NCI-H146 treated with DMSO at 0.1 percent for 48 hours (cell line): ENCODE data around the gene GRK5.

Source experiments
- DNase-seq: peaks from one replicate; lab custom pipeline; 2025; ENCODE audit not compliant: unreplicated experiment; lab: John Stamatoyannopoulos, UW

Gene GRK5

GRCh38 chr10:119415536-119416503 lies 208.4 kb downstream of the GRK5 start:
- no peak for DNase-seq

GRCh38 chr10:119416855-119417254 lies 209.5 kb downstream of the GRK5 start:
- DNase-seq: peak; percentile 9

GRCh38 chr10:119417852-119418251 lies 210.5 kb downstream of the GRK5 start:
- DNase-seq: no peak

DNA sequence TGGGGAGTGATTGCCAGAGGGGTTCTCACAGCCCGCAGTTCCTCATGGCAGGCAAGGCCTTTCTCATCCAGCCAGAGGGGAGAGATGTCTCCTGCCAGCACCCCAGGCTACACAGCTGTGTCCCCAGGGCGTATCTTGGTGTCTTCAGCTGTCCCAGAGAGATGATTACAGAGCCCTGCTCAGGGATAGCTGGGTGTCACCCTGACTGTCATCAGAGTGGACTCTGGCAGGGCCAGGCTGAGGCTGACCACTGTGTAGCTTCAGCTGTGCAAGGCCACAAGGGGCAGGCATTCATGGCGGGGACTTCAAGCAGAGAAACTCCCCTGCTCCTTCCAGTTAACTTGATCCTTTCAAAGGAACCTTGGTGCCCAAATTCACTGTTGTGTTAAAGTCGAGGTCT lies 211.0 kb downstream of the GRK5 start:
- DNase-seq: no peak

GRCh38 chr10:119419931-119420330 lies 212.6 kb downstream of the GRK5 start:
- no peak for DNase-seq

DNA sequence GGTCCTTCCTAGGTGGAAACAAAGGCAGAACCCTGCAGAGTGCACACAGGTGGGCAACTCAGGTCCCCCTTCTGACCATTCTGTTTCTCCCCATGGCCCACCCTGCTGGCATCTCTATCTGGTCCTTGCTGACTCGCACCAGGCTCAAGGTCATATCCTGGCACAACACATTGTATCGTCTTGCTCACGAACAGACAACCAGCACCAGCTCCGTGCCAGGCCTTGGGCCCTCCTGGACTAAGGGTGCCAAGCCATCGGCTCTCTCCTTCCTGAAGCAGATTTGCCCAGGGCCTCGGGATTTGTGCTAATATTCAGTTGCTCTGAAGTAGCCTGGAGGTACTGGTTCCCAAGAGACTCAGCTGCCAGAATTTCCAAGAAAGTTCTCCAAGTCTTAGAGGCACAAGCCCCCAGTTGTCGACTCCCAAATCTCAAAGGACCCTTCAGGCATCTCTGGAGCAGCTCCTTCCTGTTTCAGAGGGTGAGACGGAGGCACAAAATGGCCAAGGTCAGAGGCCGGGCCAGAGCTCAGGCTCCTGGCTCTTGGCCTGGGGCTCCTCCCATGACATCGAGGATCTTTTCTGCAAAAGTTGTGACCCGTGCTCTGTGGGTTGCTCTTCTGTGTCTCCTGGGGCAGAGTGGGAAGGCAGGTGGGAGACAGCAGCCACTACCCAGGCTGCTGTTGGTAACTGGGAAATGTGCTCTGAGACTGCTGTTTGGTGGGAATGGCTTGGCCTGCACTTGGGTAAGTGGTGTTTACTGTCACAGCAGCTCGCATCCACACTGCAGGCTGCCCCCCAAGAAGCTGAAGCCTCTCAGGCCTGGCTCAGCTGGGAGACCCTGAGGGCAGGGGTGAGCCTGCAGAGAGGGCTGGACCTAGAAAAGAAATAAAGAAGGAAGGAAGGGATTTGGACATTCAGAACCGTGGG lies 213.8 kb downstream of the GRK5 start:
- no peak for DNase-seq

- peak; percentile 7 for DNase-seq
Measured at GRCh38 chr10:119421891-119422681, 214.7 kb downstream of the GRK5 start.

GRCh38 chr10:119422682-119423509 lies 215.5 kb downstream of the GRK5 start:
- no peak for DNase-seq

- DNase-seq: no peak
Measured at GRCh38 chr10:119423510-119424257, 216.3 kb downstream of the GRK5 start.

DNA sequence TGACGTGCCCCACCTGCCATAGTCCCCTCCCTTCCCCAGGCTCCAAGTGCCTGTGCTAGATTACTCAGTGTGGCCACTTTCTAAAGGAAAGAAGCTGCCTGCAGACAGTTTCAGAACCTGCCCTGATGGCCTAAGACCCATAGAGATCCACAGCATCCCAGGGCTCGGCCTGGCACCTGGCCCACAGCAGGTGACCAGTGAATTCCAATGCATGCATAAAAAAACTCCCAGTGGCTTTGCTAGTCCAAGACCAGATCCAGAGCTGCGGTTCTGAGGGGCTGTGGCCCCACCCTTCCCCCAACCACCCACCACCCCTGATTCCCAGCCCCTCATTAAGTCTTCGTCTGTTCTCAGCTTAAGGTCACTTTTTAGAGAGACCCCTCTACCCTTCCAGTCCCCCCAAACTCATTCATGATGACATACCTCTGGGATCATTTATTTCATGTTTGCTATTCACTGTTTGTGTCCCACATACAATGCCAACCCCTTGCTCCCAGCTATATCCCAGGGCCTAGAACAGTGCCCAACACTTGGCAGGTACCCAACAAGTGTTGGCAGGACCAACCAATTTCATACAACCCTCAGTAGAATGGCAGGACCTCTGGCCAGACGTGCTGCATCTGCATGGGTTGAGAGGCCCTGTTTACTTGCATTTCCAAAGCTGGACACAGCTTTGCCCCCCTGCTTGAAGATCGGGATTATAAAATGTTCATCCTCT lies 217.0 kb downstream of the GRK5 start:
- DNase-seq: no peak

- no peak for DNase-seq
Measured at GRCh38 chr10:119425102-119425880, 217.9 kb downstream of the GRK5 start.

GRCh38 chr10:119425881-119426170 lies 218.5 kb downstream of the GRK5 start:
- DNase-seq: no peak

DNA sequence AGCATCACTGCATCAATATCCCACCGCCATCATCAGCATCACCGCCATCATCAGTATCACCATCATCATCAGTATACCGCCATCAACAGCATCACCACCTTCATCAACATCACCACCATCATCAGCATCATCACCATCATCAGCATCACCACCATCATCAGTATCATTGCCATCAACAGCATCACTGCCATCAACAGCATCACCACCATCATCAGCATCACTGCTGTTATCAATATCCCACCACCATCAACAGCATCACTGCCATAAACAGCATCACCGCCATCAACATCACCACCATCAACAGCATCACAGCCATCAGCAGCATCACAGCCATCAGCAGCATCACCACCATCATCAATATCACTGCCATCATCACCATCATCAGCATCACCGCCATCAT lies 219.3 kb downstream of the GRK5 start:
- DNase-seq: no peak

GRCh38 chr10:119427263-119427864 lies 220.0 kb downstream of the GRK5 start:
- DNase-seq: no peak

- DNase-seq: no peak
Measured at GRCh38 chr10:119428789-119429188, 221.4 kb downstream of the GRK5 start.

DNA sequence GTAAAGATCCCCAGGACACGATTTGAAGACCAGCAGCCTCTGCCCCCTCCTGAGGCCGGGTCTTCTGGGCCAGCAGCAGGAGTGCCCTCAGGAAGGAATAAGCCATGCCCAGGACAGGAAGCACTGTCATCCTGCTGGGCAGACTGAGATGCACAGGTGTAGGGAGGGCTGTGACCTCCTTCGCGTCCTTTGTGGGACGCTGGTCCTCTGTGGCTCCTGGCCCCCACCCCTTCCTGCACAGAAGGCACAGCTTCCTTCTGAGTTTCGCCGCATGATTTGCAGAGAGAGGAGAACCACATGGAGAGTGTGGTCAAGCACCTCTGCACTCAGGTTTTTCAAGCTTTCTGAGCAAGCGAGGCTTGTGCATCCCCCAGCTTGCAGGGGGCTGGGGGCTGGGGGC lies 222.4 kb downstream of the GRK5 start:
- DNase-seq: no peak

- no peak for DNase-seq
Measured at GRCh38 chr10:119431034-119431772, 223.8 kb downstream of the GRK5 start.
